HG02981 (cell line): Measurements from ENCODE around the gene CDKN2C.
"Not testable (repeated sequence)": the region's sequence is repeated elsewhere in the genome, so short reads cannot be mapped to it uniquely, and the experiment has no call there.

Experiments used
- ATAC-seq: cut with Tn5 transposase; IDR thresholded peaks from one replicate; pipeline ENCODE4 v1.9.1; 2021; ENCODE audit warnings: mild to moderate bottlenecking, moderate library complexity; ENCODE audit not compliant: unreplicated experiment

CDKN2C gene

GRCh38 chr1:50978144-50978851 lies 8.3 kb downstream of the CDKN2C start:
- ATAC-seq: peak; percentile 32

GRCh38 chr1:50978852-50979781 lies 9.1 kb downstream of the CDKN2C start:
- ATAC-seq: no peak

GRCh38 chr1:50979937-50980336 lies 9.9 kb downstream of the CDKN2C start:
- ATAC-seq: no peak

- no peak for ATAC-seq
Observed at GRCh38 chr1:50980505-50980904, 10.5 kb downstream of the CDKN2C start.

- no peak for ATAC-seq
Observed at GRCh38 chr1:50981741-50982140, 11.7 kb downstream of the CDKN2C start.

- no peak for ATAC-seq
Observed at GRCh38 chr1:50982611-50983010, 12.6 kb downstream of the CDKN2C start.

- ATAC-seq: no peak
Observed at GRCh38 chr1:50983219-50983802, 13.3 kb downstream of the CDKN2C start.

- ATAC-seq: no peak
Observed at GRCh38 chr1:50985094-50985493, 15.0 kb downstream of the CDKN2C start.

GRCh38 chr1:50986653-50987052 lies 16.6 kb downstream of the CDKN2C start:
- ATAC-seq: no peak

- ATAC-seq: no peak
Observed at GRCh38 chr1:50989694-50990093, 19.6 kb downstream of the CDKN2C start.

- ATAC-seq: no peak
Observed at GRCh38 chr1:50992532-50993318, 22.7 kb downstream of the CDKN2C start.

- ATAC-seq: no peak
Observed at GRCh38 chr1:50993645-50994044, 23.6 kb downstream of the CDKN2C start.

GRCh38 chr1:50994997-50995396 lies 25.0 kb downstream of the CDKN2C start:
- ATAC-seq: no peak

- no peak for ATAC-seq
Observed at GRCh38 chr1:50995651-50996050, 25.6 kb downstream of the CDKN2C start.

GRCh38 chr1:50996083-50996482 lies 26.0 kb downstream of the CDKN2C start:
- ATAC-seq: no peak

GRCh38 chr1:50999375-50999774 lies 29.3 kb downstream of the CDKN2C start:
- ATAC-seq: not testable (repeated sequence)

- peak; percentile 84 for ATAC-seq
Observed at GRCh38 chr1:51000160-51000559, 30.1 kb downstream of the CDKN2C start.

GRCh38 chr1:51000651-51001050 lies 30.6 kb downstream of the CDKN2C start:
- ATAC-seq: peak; percentile 35

GRCh38 chr1:51002516-51002915 lies 32.5 kb downstream of the CDKN2C start:
- no peak for ATAC-seq

- ATAC-seq: not testable (repeated sequence)
Observed at GRCh38 chr1:51005549-51005948, 35.5 kb downstream of the CDKN2C start.

GRCh38 chr1:51009381-51009780 lies 39.3 kb downstream of the CDKN2C start:
- ATAC-seq: no peak
